Activated CD4-positive, alpha-beta T cell treated with anti-CD3 and anti-CD28 coated beads, Interleukin-2, amount 50 U/mL, for 24 hours (primary cell): ENCODE results near the gene NHSL1.

ENCODE experiments used
- DNase-seq, 2 donors: peaks; one replicate each; pipeline ENCODE4 v3.0.0-alpha.2; 2020; ENCODE audit warnings: low read depth in 1 of 2, low spot score in 1 of 2

Gene NHSL1

DNA sequence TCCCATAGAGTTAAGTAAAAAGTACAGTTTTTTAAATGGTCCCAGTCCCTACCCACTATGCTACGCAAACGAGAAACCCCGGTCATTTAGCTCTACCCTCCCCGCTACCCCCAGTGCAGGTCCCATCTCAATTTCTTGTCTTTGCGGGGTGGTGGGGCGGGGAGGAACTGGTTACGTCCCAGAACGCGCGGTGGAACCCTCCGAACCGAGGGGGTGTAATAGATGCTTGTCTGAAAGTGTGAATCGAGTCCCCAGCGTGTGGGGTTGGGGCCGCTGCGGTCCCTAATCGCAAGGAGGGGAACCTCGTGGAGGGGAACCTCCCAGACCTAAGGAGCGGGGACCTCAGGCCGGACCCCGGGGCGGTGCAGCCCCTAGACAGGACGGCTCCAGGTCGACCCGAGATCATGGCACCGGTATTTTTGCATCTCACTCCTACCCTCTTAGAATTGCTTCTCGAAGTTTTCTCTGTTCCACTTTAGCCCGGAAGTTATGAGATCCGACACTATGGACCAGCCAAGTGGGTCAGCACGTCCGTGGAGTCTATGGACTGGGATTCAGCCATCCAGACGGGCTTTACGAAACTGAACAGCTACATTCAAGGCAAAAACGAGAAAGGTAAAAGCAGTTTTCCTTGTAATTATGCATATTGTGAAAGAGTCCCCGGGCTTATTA lies 94.5 kb downstream of the NHSL1 start:
- no peak for DNase-seq

DNA sequence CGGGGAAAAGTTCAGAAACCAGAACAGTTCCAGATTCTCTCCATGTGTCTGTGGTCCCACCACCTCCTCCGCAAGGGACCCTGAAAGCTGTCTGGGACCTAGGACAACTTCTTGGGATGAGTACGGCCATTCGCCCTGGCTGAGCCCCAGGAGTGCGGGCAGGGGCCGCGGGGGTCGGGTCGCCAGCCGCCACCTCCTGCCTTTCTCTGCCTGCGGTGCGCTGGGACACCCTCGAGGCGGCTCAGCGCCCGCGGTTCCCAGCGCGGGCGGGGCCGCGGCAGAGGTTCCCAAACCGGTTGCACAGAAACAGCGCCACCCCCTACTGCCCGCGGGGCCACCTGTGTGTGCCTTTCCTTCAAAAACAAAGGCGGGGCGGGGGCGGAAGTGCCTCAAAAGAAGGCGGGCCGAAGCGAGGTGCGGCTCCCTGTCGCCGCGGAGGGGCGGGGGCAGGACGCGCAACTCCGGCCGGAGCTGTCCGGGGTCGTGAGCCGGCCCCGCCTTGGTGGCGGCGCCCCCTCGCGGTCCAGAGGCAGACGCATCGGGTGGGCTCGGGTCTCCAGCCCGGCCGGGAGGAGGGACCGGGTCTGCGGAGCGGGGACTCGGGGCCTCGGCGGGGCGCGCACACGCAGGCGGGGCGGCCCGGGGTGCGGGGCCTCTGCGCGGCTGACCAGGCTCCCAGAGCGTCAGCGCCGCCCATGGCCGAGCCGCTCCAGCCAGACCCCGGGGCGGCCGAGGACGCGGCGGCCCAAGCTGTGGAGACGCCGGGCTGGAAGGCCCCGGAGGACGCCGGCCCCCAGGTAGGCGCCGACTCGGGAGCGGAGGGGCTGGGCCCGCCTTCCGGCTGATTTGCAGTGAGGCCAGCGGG lies 95.3 kb downstream of the NHSL1 start, which contains the start of gene HEBP2:
TSS of gene HEBP2 (plus strand) at position 423 of the 865 bp plus-strand sequence. CDS start at position 696, 273 bp downstream.
- DNase-seq = peak; percentile 72 to 89

DNA sequence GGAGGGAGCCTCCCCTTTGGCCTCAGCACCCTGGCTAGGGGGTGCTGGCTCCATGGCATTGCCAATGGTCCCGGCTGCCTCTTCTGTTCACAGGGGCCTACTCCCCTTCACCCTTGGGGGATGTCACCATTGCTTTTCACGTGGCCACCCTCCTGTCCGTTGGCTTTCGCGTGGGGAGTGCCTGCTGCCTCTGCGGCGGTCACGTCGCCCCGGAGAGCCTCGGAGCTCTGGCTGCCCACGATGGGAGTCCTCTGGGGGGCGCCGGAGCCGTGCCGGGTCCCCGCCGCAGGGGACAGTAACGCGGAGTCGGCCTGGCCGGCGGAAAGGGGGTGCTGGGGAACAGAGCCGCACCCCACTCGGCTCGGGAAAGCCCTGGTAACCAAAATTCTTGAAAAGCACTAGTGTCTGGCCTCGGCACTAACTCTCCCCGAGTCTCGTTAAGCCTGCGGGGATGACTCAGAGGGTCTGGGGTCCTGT lies 95.9 kb downstream of the NHSL1 start:
- DNase-seq = peak in 1 of 2 donors; percentile 9

DNA sequence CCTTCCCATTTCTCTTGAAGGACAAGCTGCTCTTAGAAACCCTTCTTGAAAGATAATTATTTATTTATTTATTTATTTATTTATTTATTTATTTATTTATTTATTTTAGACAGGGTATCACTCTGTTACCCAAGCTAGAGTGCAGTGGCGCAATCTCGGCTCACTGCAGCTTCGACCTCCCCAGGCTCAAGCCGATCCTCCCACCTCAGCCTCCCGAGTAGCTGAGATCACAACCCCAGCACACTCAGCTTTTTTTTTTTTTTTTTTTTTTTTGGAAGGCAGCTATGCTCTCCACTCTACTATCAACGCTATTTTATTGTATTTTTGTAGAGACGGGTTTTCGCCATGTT lies 96.5 kb downstream of the NHSL1 start:
- DNase-seq = no peak

DNA sequence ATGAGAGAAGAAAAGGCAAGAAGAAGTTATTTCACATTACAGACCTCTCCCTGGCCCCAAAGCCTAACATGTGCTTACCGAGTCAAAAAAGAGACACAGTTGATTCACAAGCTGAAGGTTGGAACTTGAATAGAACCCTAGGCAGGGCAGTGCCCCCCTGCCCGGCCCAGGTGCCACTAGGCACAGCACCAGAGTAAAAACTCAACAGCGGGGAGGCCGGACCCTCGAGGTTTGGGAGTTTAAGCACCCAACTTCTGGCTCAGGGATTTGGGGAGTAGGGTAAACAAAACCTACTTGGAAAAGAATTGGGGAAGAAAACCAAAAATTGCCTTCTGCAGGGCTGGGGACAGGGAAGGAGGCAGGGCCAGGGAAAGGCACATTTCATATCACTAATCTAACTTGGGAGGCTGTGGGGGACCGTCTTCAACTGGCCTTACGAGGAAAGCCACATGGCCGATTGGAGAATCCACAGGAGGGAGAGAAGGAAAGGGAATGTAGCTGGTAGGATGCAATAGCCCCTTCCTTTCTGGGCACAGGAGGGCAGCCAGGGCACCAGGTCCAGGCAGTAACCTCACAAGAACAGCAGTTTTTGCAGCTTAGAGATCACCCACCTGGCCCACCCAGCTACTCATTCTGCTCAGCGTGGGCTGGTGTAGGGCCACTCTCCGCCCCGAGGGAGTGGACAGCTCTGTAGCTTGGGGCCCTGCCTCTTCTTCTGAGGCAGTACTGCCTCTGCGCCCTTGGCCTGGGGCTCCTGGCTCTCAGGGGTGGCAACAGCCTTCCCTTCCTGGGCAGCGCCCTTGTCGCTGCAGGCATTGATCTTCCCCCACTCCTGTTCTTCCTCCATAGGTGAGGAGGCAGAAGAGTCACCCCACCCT lies 97.1 kb downstream of the NHSL1 start:
- DNase-seq = no peak

DNA sequence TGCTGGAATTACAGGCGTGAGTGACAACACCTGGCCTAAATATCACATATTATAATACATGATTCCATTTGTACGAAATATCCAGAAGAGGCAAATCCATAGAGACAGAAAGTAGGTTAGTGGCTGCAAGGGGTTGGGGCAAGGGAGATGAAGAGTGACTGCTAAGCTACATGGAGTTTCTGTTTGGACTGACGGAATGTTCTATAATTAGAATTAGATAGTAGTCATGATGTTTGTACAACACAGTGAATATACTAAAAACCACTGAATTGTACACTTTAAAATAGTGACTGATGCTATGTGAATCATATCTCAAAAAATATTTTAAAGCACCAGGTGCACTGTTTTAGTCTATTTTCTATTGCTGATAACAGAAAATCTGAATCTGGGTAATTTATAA lies 99.0 kb downstream of the NHSL1 start:
- DNase-seq = no peak

DNA sequence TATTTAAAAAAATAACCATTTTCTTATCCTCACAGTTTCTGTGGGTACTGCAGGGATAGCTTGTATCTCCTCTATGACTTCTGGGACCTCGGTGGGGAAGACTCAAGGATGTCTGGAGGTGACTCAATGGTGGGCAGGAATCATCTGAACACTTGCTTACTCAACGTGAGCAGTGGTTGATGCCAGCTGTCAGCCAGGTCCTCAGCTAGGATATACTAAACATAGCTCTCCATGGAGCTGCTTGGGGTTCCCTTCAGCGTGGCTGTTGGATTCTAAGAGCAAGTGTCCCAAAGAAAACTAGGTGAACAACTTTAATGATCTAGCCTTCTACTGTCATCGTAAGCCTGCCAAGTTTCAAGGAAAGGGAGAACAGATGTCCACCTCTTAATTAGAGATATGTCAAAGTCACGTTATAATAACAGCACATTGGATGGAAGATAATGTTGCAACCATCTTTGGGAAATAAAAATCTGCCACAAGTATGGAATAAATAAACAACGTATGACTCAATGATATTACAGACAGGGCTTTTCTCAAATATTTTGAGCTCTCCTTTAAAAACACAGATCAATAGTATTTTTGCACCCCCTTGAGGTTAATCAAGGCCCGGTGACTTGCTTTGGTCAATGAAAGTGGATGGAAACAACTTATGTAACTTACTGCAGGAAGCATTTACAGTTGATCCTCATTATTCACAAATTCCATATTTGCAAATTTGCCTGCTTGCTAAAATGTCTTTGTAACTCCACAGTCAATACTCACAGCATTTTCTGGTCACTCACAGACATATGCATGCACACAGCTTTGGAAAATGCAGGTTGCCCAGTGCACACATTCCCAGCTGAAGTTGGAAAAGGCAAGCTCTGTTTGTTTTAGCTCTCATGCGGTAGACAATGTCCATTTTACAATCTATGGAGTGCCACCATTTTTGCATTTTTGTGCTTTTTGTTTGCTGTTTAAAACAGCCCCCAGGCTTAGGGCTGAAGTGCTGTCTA lies 101.9 kb downstream of the NHSL1 start:
- DNase-seq = no peak

DNA sequence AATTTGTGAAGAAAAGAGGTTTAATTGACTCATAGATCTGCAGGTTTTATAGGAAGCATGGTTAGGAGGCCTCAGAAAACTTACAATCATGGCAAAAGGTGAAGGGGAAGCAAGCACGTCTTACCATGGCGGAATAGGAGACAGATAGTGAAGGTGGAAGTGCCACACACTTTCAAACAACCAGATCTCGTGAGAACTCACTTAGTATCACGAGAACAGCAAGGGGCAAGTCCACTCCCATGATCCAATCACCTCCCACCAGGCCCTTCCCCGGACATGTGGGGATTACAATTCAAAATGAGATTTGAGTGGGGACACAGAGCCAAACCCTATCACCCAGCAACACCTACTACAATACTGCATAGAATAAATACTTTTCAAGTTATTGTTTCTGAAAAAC lies 102.6 kb downstream of the NHSL1 start:
- no peak for DNase-seq

DNA sequence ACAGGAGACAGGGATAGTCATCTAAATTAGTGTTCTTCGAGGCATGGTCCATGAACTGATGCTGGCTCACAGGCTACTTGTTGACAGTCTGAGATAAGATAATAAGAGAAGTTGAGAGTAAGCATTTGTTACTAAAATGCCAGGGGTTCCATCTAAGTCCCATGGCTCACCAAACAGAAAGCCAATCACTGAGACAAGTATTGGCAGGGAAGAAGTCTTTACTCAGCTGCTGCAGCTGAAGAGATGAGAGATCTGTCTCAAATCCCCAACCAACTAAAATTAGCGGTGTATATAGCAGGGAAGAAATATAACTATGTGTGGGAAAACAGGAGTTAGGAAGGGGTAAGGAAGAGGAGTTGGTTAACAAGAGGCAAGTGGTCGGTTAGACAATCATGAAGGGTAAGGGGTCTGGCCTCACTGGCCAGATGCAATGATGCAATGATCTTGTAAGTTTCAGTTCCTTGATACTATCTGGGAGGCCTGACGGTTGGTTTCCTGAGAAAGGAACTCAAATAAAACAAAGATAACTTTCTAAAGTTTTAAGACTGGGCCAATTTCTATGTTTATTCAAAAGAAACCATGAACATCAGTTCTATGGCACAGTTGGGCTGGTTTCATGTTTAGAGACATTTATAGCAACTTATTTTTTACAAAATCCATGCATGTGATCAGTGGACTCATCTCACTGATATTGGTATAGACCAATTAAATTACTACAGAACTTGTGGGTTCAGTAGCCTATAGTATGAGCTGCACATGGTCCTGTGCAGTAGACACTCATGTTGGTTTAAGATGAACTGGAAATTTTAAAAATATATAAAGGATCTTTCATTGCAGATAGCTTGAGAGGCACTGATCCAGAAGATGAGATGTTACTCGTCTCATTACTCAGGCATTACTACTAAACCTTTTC lies 105.2 kb downstream of the NHSL1 start:
- DNase-seq = no peak

DNA sequence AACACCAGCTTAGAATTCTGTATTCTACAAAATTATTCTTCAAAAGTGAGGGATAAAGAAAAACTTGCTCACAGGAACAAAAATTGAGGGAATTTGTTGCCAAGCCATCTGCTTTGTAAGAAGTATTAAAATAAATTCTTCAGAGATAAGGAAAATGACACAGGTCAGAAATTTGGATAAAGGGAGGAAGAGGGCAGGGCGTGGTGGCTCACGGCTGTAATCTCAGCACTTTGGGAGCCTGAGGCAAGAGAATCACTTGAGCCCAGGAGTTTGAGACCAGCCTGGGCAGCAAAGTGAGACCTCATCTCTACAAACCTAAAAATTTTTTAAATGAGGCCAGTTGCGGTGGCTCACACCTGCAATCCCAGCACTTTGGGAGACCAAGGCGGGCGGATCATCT lies 109.7 kb downstream of the NHSL1 start:
- no peak for DNase-seq

DNA sequence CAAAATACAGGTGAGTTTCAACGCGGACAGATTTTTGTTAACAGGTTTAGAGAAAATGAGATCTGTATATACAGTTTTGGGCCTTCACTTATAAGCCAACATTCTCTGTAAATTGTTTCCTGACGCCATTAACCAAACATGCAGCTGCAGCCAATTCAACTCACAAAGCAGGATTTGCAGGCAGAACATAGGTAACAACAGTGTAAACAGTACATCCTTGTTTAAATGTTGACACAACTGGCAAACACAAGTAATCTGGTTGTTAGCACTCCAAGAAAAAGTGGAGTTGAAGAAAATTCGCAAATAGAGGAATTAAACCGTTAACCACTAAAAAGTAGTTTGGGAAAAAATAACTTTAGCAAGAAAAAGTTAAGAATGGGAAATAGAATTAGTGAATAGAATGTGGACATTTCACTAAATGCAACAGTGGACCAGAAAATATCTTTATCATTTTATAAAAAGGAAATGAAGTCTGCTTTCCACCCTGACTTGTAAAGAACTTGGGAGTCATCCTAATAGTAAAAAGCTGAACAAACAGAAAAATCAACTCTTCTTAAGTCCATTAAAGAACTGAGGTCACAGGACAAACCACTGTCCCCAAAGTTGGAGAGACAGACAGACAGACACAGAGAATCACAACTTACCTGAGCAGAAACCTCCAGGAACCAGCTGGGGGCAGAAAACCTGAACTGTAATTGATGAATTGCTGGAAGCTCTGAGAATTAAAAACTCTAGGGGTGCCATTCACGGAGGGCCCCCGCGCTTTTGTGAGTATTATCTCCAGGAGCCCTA lies 111.5 kb downstream of the NHSL1 start:
- no peak for DNase-seq

DNA sequence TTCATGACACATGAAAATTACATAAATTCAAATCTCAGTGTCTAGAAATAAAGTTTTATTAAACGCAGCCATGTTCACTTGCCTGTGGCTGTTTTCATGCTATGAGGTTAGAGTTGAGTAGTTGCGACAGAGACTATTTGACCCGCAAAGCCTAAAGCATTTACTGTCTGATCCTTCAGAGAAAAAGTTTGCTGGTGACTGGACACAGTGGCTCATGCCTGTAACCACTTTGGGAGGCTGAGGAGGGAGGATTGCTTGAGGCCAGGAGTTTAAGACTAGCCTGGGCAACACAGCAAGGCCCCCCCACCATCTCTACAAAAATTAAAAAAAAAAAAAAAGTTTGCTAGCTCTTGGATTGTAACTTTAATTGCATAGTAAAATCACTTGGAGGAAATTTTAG lies 112.4 kb downstream of the NHSL1 start:
- no peak for DNase-seq

DNA sequence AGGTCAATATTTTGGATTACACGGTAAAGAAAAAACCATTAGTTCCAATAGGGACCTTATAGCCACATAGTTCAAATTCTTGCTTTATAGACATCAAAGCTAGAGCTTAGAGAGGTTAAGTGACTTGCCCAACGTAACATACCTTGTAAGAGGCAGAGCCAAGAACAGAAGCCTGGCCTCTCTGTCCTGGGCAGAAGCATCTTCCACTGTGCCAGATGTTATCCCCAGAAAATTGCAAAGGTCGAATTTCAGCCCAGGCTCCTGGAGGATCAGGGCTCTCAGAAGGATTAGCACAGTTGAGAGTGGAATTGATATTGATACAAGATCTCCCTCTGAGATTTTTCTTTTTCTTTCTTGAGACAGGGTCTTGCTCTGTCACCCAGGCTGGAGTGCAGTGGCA lies 115.5 kb downstream of the NHSL1 start:
- DNase-seq = no peak

DNA sequence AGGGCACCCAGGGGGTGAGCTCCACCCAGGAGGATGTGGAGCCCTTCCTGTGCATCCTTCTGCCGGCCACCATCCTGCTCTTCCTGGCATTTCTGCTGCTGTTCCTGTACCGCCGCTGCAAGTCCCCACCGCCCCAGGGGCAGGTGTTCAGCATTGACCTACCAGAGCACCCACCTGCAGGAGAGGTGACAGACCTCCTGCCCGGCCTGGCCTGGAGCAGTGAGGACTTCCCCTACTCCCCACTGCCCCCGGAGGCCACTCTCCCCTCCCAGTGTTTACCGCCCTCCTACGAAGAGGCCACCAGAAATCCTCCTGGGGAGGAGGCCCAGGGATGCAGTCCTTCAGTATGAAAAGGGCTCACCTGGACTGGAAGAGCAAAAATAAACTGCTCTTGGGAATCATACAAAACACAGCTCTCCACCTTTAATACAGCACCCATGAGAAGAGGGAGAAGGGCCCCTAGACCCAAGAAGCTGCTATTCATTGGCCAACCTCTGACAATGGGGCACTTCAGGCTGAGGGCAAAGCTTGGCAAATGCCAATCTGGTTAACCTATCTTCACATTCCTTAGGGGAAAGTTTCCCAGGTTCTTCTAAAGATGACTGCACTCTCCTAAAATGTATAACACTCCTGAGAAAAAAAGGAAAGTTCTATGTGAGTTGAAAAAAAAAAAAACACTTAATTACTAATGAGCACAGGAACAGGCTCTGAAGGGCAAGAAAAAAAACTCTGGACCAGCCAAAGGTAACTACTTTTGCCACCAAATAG lies 116.6 kb downstream of the NHSL1 start:
- DNase-seq = no peak

DNA sequence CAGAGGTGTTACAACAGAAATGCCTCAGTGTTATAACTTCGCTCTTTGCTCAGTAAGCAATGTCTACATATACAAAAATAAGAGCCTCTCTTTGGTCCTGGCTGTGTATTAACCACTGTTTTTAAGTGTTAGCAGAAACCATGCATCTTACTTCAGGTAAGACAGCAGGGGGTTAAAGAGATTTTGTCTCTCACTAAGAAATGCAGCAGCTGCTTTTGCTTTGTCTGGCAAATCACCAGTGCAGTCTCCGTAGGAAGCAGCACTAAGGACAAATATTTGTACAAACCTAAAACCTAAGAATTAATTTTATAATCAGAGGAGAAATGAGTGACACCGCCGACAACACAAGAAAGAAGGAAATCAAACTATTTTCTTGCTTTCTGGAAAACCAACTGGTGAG lies 120.8 kb downstream of the NHSL1 start:
- DNase-seq = no peak

DNA sequence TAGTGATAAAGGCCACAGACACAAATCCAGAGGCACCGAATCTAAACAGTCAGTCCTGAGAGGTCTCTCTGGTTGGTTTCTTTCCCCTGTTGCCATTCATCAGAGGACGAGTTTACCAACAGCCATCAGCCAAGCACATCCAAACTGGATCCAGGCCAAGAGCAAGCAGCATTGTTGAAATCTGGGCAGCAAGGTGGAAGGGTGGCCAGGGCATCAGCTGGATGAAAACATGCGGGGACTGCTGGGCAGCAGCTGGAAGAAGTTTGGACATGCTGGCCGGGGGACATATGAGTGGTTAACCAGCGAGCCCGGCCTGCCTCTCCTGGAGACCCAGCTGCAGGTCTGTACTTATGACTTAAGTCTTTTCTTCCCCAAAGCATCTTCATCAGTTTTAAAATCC lies 121.5 kb downstream of the NHSL1 start, which contains the start of gene SMIM28:
TSS of gene SMIM28 (plus strand) at position 62 of the 400 bp plus-strand sequence. CDS start at position 230, 168 bp downstream.
- no peak for DNase-seq

DNA sequence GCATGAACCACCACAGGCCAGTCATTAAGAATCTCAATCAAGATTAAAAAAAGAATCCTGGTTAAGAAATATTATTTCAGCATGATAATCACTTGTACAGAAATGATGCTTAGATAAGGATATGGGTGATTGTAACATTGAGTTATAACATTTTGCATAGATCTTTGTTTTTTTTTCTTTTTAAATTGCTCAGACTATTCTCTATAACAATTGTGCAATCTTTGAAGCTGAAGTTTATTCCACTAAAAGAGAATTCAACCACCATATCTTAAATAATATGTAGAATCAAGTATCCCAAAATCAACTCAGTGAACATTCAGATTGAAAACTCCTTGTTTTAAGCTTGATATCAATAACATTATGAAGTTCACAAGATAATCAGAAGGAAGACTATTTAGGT lies 122.3 kb downstream of the NHSL1 start:
- DNase-seq = no peak

DNA sequence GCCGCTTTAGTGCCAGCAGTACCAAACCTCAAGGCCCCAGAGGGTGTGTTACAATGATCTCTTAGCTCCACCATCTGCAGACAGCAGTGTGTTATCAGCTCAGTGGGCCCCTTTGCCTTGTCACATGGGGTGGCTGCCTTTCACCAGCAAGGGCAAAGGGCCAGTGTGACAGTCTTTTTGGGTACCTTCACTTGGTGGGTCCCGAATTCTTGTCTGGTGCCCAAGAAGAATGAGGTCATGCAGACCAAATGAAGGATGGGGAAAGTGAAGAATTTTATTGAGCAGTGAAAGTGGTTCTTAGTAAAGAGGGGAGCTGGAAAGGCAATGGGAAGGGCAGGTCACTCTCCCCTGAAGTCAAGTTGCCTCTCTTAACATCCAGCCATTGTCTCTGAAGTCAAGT lies 124.5 kb downstream of the NHSL1 start:
- no peak for DNase-seq
